ENCODE measurements around the gene ME3. TPM values are rescaled to one million over a fixed set of nuclear protein-coding genes. Genes with fewer than 3 reads are reported as not detected.

ME3 gene
- total RNA-seq, 1 donor from 2014 or later = 49.6 TPM

GRCh38 chr11:86606270-86606835 is 66.1 kb downstream of the ME3 start:
- H3K27me3 ChIP-seq = no peaks in the 10 kb centered on the region
- H2AFZ ChIP-seq (replicated peaks) = no peak overlapping the region
- DNase-seq (ENCODE audit: low spot score) = no peak
- H4K20me1 ChIP-seq (ENCODE audit: low read depth) = no peaks in the 10 kb centered on the region
- Mint-ChIP-seq H3K27me3 (ENCODE audit: insufficient read depth, low read depth) (no peaks in the 10 kb centered on the region), H3K4me1 (peaks cover 19% of the 10 kb centered on the region), H3K9me3 (peaks cover 2% of the 10 kb centered on the region), H3K27ac (peak overlapping the region; percentile 6), H3K36me3 (no peaks in the 10 kb centered on the region), H3K4me3 (no peak overlapping the region)
- H3K4me3 ChIP-seq = no peak overlapping the region
- no peak overlapping the region for H3K9ac ChIP-seq
- TF ChIP-seq EZH2 (IDR thresholded peaks at IDR 0.05) (no peak), EZH2phosphoT487 (IDR thresholded peaks at IDR 0.05) (no peak), CTCF (IDR thresholded peaks at IDR 0.05) (no peak)
- no peak overlapping the region for H3K4me2 ChIP-seq
- no peaks in the 10 kb centered on the region for H3K36me3 ChIP-seq
- no peaks in the 10 kb centered on the region for H3K9me3 ChIP-seq (ENCODE audit: low read depth)
- H3K27ac ChIP-seq = peak overlapping the region; percentile 77
- peaks cover 45% of the 10 kb centered on the region for H3F3A ChIP-seq (ENCODE audit: low read depth)
- H3K79me2 ChIP-seq (ENCODE audit: low read depth) = peaks cover 5% of the 10 kb centered on the region
- peaks cover 40% of the 10 kb centered on the region for H3K4me1 ChIP-seq

GRCh38 chr11:86596861-86597586 is 75.4 kb downstream of the ME3 start:
- Mint-ChIP-seq H3K27ac (peak overlapping the region; percentile 27), H3K4me3 (no peak overlapping the region), H3K27me3 (ENCODE audit: insufficient read depth, low read depth) (peaks cover 7% of the 10 kb centered on the region), H3K36me3 (peaks cover 3% of the 10 kb centered on the region), H3K4me1 (peaks cover 38% of the 10 kb centered on the region), H3K9me3 (peaks cover 28% of the 10 kb centered on the region)
- Histone ChIP-seq H3K79me2 (ENCODE audit: low read depth) (peaks cover 27% of the 10 kb centered on the region), H3K36me3 (no peaks in the 10 kb centered on the region), H4K20me1 (ENCODE audit: low read depth) (no peaks in the 10 kb centered on the region), H3K4me3 (no peak overlapping the region), H3F3A (ENCODE audit: low read depth) (peaks cover 37% of the 10 kb centered on the region), H3K27me3 (no peaks in the 10 kb centered on the region), H3K27ac (no peak overlapping the region), H3K9ac (no peak overlapping the region), H3K4me2 (no peak overlapping the region), H2AFZ (replicated peaks) (no peak overlapping the region), H3K4me1 (peaks cover 41% of the 10 kb centered on the region), H3K9me3 (ENCODE audit: low read depth) (peaks cover 6% of the 10 kb centered on the region)
- no peak for TF ChIP-seq CTCF (IDR thresholded peaks at IDR 0.05)
- no peak for TF ChIP-seq EZH2 (IDR thresholded peaks at IDR 0.05)
- no peak for DNase-seq (ENCODE audit: low spot score)

- peak overlapping the region; percentile 86 for H3K27ac Mint-ChIP-seq
These were observed 76.5 kb downstream of the ME3 start for GRCh38 chr11:86595955-86596354.

GRCh38 chr11:86595451-86595850 is 77.0 kb downstream of the ME3 start:
- peaks cover 53% of the 10 kb centered on the region for H3K4me1 Mint-ChIP-seq
- peaks cover 36% of the 10 kb centered on the region for H3K79me2 ChIP-seq (ENCODE audit: low read depth)
- H3K27ac ChIP-seq = no peak overlapping the region
- no peak overlapping the region for H3K4me3 Mint-ChIP-seq
- peaks cover 3% of the 10 kb centered on the region for H3K36me3 Mint-ChIP-seq
- H3K4me1 ChIP-seq = peaks cover 56% of the 10 kb centered on the region
- no peaks in the 10 kb centered on the region for H4K20me1 ChIP-seq (ENCODE audit: low read depth)
- no peak overlapping the region for H3K4me3 ChIP-seq
- H3K9me3 Mint-ChIP-seq = peaks cover 28% of the 10 kb centered on the region
- no peaks in the 10 kb centered on the region for H3K27me3 ChIP-seq
- H3K27me3 Mint-ChIP-seq (ENCODE audit: insufficient read depth, low read depth) = peaks cover 7% of the 10 kb centered on the region
- H2AFZ ChIP-seq (replicated peaks) = no peak overlapping the region
- TF ChIP-seq CTCF (IDR thresholded peaks at IDR 0.05) (no peak), EZH2 (IDR thresholded peaks at IDR 0.05) (no peak), EZH2phosphoT487 (IDR thresholded peaks at IDR 0.05) (no peak)
- peaks cover 6% of the 10 kb centered on the region for H3K9me3 ChIP-seq (ENCODE audit: low read depth)
- no peak for DNase-seq (ENCODE audit: low spot score)
- peak overlapping the region; percentile 86 for H3K27ac Mint-ChIP-seq
- H3F3A ChIP-seq (ENCODE audit: low read depth) = peaks cover 52% of the 10 kb centered on the region
- H3K36me3 ChIP-seq = no peaks in the 10 kb centered on the region
- peak overlapping the region; percentile 71 for H3K4me2 ChIP-seq
- no peak overlapping the region for H3K9ac ChIP-seq

More at GRCh38 chr11:86595955-86596354, 76.5 kb downstream of the ME3 start:
- no peaks in the 10 kb centered on the region for H3K27me3 ChIP-seq
- peaks cover 51% of the 10 kb centered on the region for H3K4me1 ChIP-seq
- peaks cover 28% of the 10 kb centered on the region for H3K9me3 Mint-ChIP-seq
- H3K4me1 Mint-ChIP-seq = peaks cover 48% of the 10 kb centered on the region
- no peak for DNase-seq (ENCODE audit: low spot score)
- no peak overlapping the region for H2AFZ ChIP-seq (replicated peaks)
- H3K9me3 ChIP-seq (ENCODE audit: low read depth) = peaks cover 6% of the 10 kb centered on the region
- H3K27me3 Mint-ChIP-seq (ENCODE audit: insufficient read depth, low read depth) = peaks cover 7% of the 10 kb centered on the region
- H4K20me1 ChIP-seq (ENCODE audit: low read depth) = no peaks in the 10 kb centered on the region
- H3K9ac ChIP-seq = no peak overlapping the region
- no peak overlapping the region for H3K27ac ChIP-seq
- peaks cover 3% of the 10 kb centered on the region for H3K36me3 Mint-ChIP-seq
- no peak for TF ChIP-seq EZH2 (IDR thresholded peaks at IDR 0.05)
- H3K4me3 Mint-ChIP-seq = no peak overlapping the region
- H3K4me3 ChIP-seq = no peak overlapping the region
- H3K79me2 ChIP-seq (ENCODE audit: low read depth) = peaks cover 36% of the 10 kb centered on the region
- no peak overlapping the region for H3K4me2 ChIP-seq
- H3F3A ChIP-seq (ENCODE audit: low read depth) = peaks cover 47% of the 10 kb centered on the region
- no peaks in the 10 kb centered on the region for H3K36me3 ChIP-seq

Data from neural progenitor cell (in vitro differentiated cells).